NT2/D1 (cell line): ENCODE measurements around the gene NKX2-1.
"Not testable (repeated sequence)": the region's sequence is repeated elsewhere in the genome, so short reads cannot be mapped to it uniquely, and the experiment has no call there.

Experiments
- DNase-seq: peaks from one replicate; pipeline ENCODE4 v3.0.0-alpha.2; 2011; ENCODE audit warnings: low read depth, low spot score
- H3K27me3 ChIP-seq: 2 replicates; pipeline ENCODE4 v1.6.0; 2011; ENCODE audit warnings: mild to moderate bottlenecking; ENCODE audit not compliant: insufficient read length, insufficient read depth
- H3K36me3 ChIP-seq: 2 replicates; pipeline ENCODE4 v1.6.1; 2011; ENCODE audit warnings: mild to moderate bottlenecking, low read length, mixed read lengths; ENCODE audit not compliant: insufficient read depth, insufficient read length
- H3K4me1 ChIP-seq: 2 replicates; pipeline ENCODE4 v1.5.1; 2011; ENCODE audit not compliant: insufficient read depth, insufficient read length
- H3K4me3 ChIP-seq: 2 replicates; pipeline ENCODE4 v1.5.1; 2011; ENCODE audit warnings: low read depth; ENCODE audit not compliant: insufficient read length
- H3K9ac ChIP-seq: 2 replicates; pipeline ENCODE4 v1.6.0; 2011; ENCODE audit warnings: low read depth; ENCODE audit not compliant: insufficient read length
- H3K9me3 ChIP-seq: 2 replicates; pipeline ENCODE4 v1.5.1; 2011; ENCODE audit warnings: mild to moderate bottlenecking, low read length; ENCODE audit not compliant: insufficient read depth
- SUZ12 ChIP-seq: IDR thresholded peaks from 2 replicates; pipeline ENCODE4 v1.6.1; 2011; ENCODE audit not compliant: insufficient read length, insufficient read depth; ENCODE audit errors: extremely low read depth
- YY1 ChIP-seq: IDR thresholded peaks from 2 replicates; pipeline ENCODE4 v1.6.1; 2011; ENCODE audit not compliant: insufficient read length, insufficient read depth
- ZNF274 ChIP-seq: IDR thresholded peaks from 2 replicates; pipeline ENCODE4 v1.6.1; 2011; ENCODE audit warnings: mild to moderate bottlenecking, low read depth, low read length

The NKX2-1 gene

GRCh38 chr14:36496346-36496745 is 23.7 kb downstream of the NKX2-1 start:
- H3K27me3 ChIP-seq: peaks cover 100% of the 10 kb centered on the region
- H3K4me1 ChIP-seq: no peaks in the 10 kb centered on the region
- H3K9ac ChIP-seq: no peak overlapping the region
- H3K36me3 ChIP-seq: no peaks in the 10 kb centered on the region
- TF ChIP-seq SUZ12: no peak
- no peak for TF ChIP-seq ZNF274
- no peak overlapping the region for H3K4me3 ChIP-seq
- no peak for DNase-seq
- H3K9me3 ChIP-seq: no peaks in the 10 kb centered on the region

GRCh38 chr14:36495666-36496065 is 24.4 kb downstream of the NKX2-1 start:
- Histone ChIP-seq H3K9me3 (no peaks in the 10 kb centered on the region), H3K36me3 (no peaks in the 10 kb centered on the region), H3K4me3 (no peak overlapping the region), H3K9ac (no peak overlapping the region), H3K27me3 (peaks cover 100% of the 10 kb centered on the region), H3K4me1 (no peaks in the 10 kb centered on the region)
- no peak for TF ChIP-seq SUZ12
- TF ChIP-seq YY1: no peak
- no peak for TF ChIP-seq ZNF274
- DNase-seq: no peak

- no peaks in the 10 kb centered on the region for H3K9me3 ChIP-seq
- DNase-seq: no peak
- TF ChIP-seq ZNF274 (no peak), SUZ12 (no peak), YY1 (no peak)
Observed at GRCh38 chr14:36493761-36494160, 26.3 kb downstream of the NKX2-1 start.

GRCh38 chr14:36485773-36486172 is 34.3 kb downstream of the NKX2-1 start:
- no peak for DNase-seq
- H3K9me3 ChIP-seq: no peaks in the 10 kb centered on the region
- H3K36me3 ChIP-seq: no peaks in the 10 kb centered on the region
- H3K9ac ChIP-seq: no peak overlapping the region
- no peak overlapping the region for H3K4me3 ChIP-seq
- peaks cover 11% of the 10 kb centered on the region for H3K27me3 ChIP-seq
- TF ChIP-seq ZNF274 (no peak), YY1 (no peak), SUZ12 (no peak)
- no peaks in the 10 kb centered on the region for H3K4me1 ChIP-seq

More at GRCh38 chr14:36493761-36494160, 26.3 kb downstream of the NKX2-1 start:
- no peaks in the 10 kb centered on the region for H3K36me3 ChIP-seq
- peaks cover 86% of the 10 kb centered on the region for H3K27me3 ChIP-seq
- H3K4me1 ChIP-seq: no peaks in the 10 kb centered on the region
- H3K9ac ChIP-seq: no peak overlapping the region
- H3K4me3 ChIP-seq: no peak overlapping the region

- Histone ChIP-seq H3K9me3 (no peaks in the 10 kb centered on the region), H3K4me1 (no peaks in the 10 kb centered on the region), H3K27me3 (no peaks in the 10 kb centered on the region), H3K4me3 (no peak overlapping the region), H3K9ac (no peak overlapping the region), H3K36me3 (no peaks in the 10 kb centered on the region)
- DNase-seq: no peak
- no peak for TF ChIP-seq SUZ12
- TF ChIP-seq YY1: no peak
- TF ChIP-seq ZNF274: no peak
Observed at GRCh38 chr14:36479344-36479743, 40.7 kb downstream of the NKX2-1 start.

- no peaks in the 10 kb centered on the region for H3K9me3 ChIP-seq
- H3K27me3 ChIP-seq: no peaks in the 10 kb centered on the region
- H3K36me3 ChIP-seq: no peaks in the 10 kb centered on the region
- H3K9ac ChIP-seq: no peak overlapping the region
- DNase-seq: no peak
- H3K4me1 ChIP-seq: no peaks in the 10 kb centered on the region
- no peak overlapping the region for H3K4me3 ChIP-seq
- TF ChIP-seq ZNF274: no peak
- TF ChIP-seq YY1: no peak
- no peak for TF ChIP-seq SUZ12
Observed at GRCh38 chr14:36478782-36479181, 41.2 kb downstream of the NKX2-1 start.

- Histone ChIP-seq H3K9me3 (no peaks in the 10 kb centered on the region), H3K4me3 (no peak overlapping the region), H3K36me3 (no peaks in the 10 kb centered on the region), H3K4me1 (no peaks in the 10 kb centered on the region), H3K9ac (no peak overlapping the region), H3K27me3 (no peaks in the 10 kb centered on the region)
- TF ChIP-seq YY1 (no peak), SUZ12 (no peak), ZNF274 (no peak)
- no peak for DNase-seq
Observed at GRCh38 chr14:36477266-36477665, 42.8 kb downstream of the NKX2-1 start.

GRCh38 chr14:36476061-36476460 is 44.0 kb downstream of the NKX2-1 start:
- H3K4me3 ChIP-seq, H3K9ac ChIP-seq, DNase-seq, H3K36me3 ChIP-seq, H3K4me1 ChIP-seq, H3K27me3 ChIP-seq, H3K9me3 ChIP-seq: not testable (repeated sequence)
